Jurkat, Clone E6-1 (cell line): ENCODE data around the gene CDRT4.
A peak's percentile ranks its signal among the peaks of the same experiment; 100 is the strongest.
"Not testable (repeated sequence)": the region's sequence is repeated elsewhere in the genome, so short reads cannot be mapped to it uniquely, and the experiment has no call there.

Source experiments
- DNase-seq: peaks from one replicate; pipeline ENCODE4 v3.0.0-alpha.2; 2011; ENCODE audit warnings: low read depth, low spot score
- H3K4me3 ChIP-seq: 2 replicates; pipeline ENCODE4 v1.5.1; 2011; ENCODE audit warnings: mild to moderate bottlenecking, low read length, control low read depth, moderate library complexity

The CDRT4 gene

DNA sequence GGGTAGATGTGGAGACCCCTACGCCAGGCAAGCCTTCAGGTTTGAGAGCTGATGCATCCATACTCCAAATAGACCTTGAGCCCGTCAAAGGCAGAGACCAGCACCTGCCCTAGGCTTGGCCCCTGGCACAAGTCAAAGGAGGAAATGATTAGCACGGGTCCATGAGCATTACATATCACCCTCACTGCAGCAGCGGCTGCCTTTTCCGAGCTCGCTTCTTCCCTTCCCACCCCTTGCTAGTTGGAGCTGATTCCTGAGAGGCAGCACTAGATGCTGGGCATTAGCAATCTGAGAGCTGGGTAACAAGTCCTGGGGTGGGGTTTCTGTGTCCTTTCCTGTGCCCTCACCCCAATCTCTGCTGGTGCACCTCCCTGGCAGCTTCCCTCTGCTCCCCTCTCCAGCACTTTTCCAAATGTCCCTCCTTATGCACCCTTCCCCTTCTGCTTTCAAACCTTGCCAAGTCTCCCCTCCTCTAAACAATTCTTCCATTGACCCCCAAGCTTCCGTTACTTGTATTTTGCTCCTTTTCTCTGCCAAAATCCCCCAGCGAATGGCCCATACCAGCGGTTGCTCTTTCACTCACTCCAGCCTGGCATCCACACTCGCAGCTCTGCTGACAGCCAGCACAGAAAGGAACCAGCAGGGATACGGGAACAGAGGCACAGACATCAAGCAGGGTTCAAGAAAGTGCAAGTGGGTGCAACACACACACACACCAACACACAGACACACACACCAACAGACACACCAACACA, 3.0 kb downstream of the CDRT4 start:
- no peak for DNase-seq
- H3K4me3 ChIP-seq, result no peak overlapping the region

DNA sequence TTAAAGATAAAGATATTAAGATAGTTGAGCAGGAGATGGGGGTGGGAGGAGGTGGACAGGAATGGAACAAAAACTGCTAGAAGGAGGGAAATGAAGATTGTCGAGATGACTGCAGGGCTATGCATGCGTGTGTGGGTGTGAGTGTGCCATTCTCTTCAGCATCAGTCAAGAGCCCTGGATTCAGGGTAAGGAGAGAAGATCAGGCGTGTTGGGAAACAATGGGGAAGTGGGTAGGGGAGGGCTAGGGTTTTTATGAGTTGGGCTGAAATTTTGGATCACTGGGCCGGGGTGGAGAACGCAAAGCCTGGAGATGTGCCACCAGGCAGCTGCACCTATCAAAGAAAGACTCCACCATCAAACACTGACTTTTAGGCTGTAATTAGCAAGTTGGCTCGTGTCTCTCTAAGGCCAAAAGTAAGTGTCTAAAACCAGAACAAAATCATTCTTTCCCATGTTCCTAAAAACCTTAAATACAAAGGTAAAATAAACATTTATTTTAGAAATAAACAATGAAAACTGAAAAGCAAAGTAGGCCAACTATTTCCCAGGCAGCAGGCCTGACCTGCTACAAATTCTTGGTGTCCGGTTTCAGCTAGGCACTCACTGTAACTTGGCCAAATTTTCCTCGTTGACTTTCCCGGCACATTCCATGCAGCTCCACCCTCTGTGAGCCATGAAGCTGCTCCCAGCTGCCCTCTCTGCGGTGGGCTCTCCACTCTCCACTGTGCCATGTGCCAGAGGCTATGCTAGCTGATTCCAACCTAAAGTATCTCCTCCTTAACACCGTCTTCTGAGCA, 4.2 kb downstream of the CDRT4 start:
- no peak overlapping the region for H3K4me3 ChIP-seq
- no peak for DNase-seq

DNA sequence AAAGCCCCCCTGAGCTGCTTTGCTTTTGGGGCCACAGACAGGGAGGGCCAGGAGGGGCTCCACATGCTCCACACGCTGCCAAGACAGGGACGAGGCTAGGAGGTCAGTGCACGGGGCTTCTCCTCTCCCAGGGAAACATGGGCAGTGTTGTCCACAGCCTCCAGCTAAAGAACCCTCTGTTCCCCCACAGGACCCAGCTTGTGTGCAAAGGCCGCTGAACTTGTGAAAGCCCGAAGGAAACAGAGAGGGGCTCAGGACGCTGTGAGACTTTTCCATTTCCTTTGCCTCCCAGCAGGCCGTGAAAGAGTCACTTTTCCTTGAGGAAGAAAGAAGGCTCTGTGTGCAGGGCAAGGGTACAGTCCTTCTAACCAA, 9.7 kb downstream of the CDRT4 start:
- peak overlapping the region; percentile 0; the same call in 1 of the 2 replicates for H3K4me3 ChIP-seq
- DNase-seq, result no peak

DNA sequence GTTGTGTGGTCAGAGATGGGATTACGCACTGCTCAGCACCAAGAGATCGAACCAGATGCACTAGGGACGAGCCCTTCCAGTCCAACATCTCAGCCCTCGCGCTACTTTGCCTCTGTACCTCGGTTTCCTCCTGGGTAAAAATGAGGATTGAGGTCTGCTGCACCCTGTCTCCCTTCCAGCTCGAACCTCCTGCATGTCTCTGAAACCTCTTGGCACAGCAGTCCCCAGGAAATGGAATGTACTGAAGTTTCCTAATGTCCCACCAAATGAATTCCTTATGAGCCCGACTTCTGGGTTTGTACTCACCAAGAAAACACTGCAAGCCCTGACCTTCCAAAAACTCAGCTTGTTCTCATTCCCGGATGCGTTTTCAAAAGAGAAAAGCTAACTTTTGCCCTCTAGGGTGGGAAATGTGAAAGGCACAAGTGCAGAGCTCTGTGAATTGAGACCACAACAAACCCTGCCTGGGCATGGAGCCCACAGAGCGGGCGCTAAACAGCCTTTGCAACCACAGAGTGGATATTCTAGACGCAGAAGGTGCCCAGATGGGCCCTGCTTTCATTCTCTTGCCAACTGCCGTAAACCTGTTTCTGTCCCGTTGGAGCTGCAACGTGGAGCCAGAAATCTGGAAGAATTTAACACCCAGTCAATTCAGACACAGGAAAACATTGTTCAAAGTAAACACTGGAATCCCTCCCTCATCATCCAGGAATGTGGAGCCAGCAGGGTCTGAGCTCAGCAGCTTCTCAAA, 10.3 kb downstream of the CDRT4 start:
- peak overlapping the region; percentile 0; the same call in 1 of the 2 replicates for H3K4me3 ChIP-seq
- DNase-seq, result peak; percentile 82

DNA sequence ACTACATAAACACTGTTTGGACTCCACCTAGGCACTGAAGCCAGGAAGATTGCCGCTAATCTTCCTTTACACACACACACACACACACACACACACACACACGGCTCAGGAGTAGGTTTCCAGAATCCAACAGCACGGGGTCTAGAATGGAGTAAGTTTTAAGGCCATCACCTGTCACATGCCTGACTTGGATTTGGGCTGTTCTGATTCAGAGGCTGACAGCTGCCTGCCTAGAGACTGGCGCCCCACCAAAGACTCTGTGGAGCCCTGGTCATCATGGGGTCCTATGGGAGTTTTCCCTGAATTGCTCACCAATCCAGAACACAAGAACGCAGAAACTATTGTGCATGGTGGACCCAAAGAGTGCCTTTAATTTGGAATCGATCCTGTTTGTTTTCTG, 10.9 kb downstream of the CDRT4 start:
- no peak overlapping the region for H3K4me3 ChIP-seq
- DNase-seq, result no peak

DNA sequence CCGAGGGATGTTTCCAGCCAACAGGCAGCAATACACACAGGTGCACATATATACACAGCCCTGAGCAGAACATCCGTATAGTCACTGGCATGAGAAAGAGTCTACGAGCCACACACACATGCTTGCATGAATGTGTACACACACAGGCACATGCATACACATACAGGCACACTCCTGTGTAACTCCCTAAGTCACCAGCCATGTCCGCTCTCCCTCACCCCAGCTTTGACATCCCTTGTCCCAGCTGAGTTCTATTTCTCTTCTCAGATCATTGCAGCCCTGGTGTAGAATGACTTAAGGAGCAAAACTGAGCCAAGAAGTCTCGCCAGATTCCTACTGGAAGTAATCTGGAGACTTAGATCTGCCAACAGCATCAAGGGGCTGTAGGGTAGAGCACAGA, 13.1 kb downstream of the CDRT4 start:
- no peak overlapping the region for H3K4me3 ChIP-seq
- DNase-seq, result no peak

DNA sequence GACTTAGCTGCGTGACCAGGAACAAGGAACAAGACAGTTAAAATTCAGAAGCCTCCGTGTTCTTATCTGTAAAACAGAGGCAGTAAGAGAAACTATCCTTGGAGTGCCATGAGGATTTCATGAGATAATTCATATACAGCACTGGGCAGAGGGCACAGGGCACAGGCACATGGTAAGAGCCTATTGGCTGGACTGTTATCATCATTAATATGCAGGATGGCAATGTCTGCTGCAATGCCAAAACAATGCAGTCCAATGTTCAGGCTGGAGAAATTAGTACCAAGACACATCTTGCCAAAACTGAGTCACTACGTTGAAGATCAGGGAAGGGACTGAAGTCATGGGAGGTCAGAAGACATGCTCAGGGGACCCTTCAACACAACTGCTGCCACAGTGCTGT, 13.6 kb downstream of the CDRT4 start:
- DNase-seq, result no peak
- H3K4me3 ChIP-seq, result no peak overlapping the region

DNA sequence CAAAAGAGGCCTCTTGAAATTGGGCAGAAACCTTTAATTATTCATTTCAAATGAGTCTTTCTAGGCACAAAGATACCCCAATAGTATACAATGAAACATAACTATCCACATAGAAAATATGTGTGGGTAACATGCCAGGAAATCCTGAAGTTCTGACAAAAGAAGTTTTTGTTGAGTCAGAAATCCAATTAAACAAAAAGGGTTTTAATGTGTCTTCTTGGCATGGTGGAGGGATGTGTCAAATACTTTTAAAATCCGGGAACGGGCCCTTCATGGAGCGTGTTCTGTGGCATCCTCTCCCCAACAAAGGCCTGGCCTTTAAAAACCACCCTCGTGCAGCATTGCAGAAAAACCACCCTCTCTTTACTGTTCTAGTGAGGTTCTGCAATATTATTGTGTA, 14.2 kb downstream of the CDRT4 start:
- DNase-seq, result no peak
- H3K4me3 ChIP-seq, result no peak overlapping the region

DNA sequence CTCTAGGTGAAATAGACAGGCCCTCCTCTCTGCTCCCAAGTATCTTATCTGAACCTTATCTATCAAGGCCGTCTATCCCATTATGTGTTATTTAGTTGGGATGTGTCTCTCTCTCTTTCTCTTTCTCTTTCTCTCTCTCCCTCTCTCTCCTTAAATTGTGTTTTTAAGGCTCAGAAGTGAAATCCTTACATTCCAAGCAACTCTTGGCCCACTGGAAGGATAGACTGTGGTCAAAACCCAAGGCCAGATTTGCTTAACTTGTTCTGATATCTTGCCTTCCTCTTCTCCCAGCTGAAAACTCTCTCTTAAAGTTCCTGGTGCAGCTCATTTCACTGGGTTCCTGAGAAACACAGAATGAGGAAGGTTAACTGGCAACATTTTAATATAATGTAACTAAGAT, 14.7 kb downstream of the CDRT4 start:
- H3K4me3 ChIP-seq, result no peak overlapping the region
- no peak for DNase-seq

DNA sequence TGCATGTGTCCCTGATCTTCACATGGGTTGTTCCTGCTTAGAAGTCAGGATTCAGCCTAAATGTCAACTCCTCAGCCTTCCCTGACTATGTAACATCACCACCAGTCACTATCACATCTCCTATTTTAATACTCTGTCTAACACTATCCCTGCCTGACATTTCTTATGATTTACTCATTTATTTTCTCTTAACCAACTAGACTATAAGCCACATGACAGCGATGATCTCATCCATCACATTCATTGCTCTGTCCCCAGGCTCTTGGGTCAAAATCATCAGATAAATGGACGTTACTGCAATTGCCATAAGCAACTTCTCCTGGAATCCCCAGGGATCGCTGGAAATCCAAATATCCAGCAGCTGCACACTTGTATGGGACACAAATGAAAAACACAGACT, 15.7 kb downstream of the CDRT4 start:
- no peak overlapping the region for H3K4me3 ChIP-seq
- DNase-seq, result no peak

DNA sequence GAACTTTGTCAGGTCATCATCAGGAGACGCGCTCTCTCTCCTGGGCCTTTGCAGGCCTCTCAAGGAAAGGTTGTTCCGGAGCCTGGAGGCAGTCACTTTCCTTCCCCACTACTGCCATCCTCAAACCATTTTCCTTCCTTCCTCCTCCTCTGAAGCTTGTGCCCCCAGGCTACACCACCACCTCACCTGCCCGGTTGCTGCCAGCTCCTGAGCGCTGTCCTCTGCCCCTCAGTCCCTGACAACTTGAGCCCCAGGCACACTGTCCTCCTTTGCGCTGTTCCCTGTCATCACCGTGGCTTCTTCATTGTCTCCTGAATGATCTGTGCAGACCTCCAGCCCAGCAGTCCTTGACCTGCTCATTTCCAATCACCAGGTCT, 18.9 kb downstream of the CDRT4 start:
- no peak for DNase-seq
- H3K4me3 ChIP-seq, result no peak overlapping the region

DNA sequence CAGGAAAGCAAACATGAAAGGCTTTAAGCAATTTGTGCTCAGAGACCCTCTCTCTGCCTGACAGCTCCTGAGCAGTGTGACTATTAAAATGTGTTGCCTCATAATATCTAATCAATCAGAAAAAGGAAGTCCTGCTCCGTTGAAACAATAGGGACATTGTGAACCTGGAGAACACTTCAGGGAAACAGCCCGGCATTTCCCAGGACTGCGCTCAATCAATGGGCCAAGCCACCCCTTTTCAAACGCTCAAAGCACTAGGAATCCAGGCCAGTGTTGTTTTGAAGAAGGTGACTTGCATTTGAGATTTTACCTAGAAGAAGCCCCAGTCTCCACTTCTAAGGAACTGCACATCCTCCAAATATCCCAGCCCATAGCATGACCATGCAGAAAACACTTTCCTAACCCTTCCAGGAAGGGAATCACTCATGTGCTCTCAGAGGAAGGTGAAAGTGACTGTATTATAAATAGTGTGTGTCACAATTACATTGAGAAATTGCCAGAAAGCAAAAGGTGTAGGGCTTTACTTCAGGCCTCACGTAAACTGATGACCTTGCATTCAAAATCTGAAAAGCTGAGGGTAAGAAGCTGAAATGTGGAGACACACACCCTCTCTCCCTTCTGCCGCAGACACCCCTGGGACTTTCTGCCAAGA, 19.4 kb downstream of the CDRT4 start:
- no peak for DNase-seq
- no peak overlapping the region for H3K4me3 ChIP-seq

DNA sequence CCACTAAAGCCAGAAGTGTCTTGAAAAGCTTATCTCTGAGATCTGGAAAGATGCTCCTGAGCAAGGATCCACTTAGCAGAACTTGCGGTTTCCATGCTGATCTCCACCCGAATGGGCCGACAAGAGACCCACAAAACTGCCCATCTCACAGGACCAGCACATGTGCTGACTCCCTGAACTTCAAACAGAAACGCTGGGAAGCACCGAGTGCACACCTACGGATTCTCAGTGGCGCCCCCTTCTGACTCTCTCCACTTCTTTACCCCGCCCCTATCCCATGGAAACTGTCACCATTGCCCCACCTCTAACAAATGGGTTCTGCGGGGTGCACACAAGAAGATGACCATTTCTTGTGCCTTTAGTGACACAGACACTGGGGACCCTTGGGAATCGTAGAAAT, 21.4 kb downstream of the CDRT4 start:
- no peak overlapping the region for H3K4me3 ChIP-seq
- DNase-seq, result no peak

DNA sequence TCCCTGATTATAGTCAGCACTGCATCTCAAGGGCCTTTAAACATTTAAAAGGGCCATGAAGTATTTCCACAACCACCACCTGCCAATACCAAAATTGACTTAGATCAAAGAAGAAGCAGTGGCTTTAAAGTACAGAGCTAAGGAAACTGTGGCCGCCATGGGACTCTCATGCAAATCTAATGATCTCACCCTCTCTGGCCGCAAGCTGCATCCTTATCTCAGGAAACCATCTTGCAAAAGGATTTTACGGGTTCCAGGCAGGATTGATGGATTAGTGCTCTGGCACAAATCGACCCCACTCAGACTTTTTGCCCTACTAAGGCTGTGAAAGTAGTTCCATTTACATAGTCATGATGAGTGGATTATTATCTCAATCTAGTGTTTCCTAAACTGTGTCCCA, 22.6 kb downstream of the CDRT4 start:
- no peak overlapping the region for H3K4me3 ChIP-seq
- DNase-seq, result peak; percentile 95

DNA sequence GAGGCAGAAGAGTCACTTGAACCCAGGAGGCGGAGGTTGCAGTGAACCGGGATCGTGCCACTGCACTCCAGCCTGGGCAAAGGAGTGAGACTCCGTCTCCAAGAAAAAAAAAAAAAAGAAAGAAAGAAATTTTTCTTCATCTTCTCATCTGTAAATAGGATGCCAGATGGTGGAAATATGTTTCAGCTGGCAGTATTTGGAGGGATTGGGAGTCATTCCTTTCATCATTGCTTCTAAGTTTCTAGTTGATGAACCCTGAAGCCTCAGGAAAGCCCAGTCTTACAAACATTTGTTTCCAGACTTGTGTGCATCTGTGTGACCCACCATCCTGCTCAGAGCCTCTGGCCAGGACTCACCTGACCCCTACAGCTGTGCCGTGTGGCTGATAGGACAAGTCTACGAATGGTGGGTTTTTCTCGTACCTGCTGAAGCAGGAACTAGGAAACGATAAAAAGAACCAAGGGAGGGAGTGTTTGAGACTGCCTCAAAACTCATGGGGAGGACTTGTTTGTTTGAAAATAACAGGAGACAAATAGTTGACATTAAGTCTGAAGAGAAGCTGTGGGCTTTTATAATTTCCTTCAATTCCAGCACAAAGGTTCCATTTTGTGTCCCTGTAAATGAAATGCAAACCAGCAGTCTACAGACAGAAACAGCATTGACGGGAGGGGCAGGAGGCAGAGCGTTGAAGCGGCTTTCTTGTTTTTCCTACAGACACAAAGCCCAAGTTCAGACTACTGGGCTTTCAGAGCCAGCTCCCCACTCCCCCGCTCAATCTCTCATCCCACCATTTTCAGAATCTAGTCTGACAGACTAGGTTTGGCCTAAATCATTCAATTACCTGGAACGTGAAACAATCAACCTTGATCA, 24.9 kb downstream of the CDRT4 start:
- no peak overlapping the region for H3K4me3 ChIP-seq
- DNase-seq, result no peak

DNA sequence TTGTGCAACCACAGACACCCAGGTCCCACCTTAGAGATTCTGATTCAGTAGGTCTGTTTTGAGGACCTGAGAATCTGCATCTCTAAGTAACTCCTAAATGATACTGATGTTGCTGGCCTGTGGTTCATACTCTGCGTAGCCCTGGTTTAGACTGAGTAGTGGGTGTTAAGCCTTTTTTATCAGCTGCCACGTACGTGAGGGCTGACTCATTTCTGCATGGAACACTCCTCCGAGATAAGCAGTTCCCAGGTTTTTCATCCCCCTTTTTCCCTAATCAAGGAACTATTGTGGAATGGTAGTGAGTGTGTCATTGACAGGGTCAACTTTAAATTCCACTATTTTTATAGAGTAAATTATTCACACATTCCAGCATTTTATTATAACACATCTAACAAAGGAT, 26.1 kb downstream of the CDRT4 start:
- no peak overlapping the region for H3K4me3 ChIP-seq
- no peak for DNase-seq

DNA sequence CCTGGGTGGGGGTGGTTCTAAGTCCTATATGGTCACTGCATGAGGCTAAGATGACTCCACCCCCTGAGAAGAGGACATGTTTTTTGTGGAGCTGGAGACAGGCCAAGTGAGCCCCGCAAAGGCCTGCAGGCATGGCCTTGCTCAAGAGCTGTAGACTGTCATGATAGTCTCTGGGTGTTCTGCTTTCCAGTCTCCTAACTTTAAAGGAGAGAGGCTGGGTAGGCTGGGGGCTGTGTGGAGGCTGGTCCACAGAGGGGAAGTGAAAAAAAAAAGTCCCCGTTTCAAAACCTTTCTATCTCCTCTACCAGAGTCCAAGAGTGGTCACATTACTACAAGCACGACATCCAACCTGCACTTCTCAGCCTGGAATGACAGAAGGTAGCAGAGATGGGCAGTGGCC, 27.1 kb downstream of the CDRT4 start:
- H3K4me3 ChIP-seq, result no peak overlapping the region
- no peak for DNase-seq

DNA sequence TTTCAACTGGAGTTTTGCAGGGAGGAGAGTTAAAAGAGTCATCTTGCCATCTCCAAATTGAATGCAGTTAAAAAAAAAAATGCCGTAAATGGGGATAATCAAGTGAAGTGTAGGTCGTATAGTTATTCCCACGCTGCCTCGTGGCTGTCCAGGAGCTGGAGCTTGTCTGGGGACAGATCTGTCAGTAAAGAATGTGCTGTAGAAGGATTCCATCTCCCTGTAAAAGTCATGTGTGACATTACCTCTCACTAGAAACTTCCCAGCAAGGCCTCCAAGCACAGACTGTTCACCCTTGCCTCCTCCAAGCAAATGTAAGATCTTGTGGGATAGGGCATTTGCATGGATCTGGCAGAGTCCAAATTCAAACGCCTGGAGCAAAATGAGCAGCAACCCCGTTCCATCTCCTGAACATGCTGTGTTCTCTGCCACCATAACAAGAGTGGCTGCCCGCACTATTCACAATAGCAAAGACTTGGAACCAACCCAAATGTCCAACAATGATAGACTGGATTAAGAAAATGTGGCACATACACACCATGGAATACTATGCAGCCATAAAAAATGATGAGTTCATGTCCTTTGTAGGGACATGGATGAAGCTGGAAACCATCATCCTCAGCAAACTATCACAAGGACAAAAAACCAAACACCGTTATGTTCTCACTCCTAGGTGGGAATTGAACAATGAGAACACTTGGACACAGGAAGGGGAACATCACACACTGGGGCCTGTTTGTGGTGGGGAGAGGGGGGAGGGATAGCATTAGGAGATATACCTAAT, 28.0 kb downstream of the CDRT4 start:
- not testable (repeated sequence) for DNase-seq, H3K4me3 ChIP-seq
